HCT116 (cell line): ENCODE results near the gene ART1. TPM values are rescaled to one million over a fixed set of nuclear protein-coding genes. Genes with fewer than 3 reads are reported as not detected.
"Not testable (repeated sequence)": the region's sequence is repeated elsewhere in the genome, so short reads cannot be mapped to it uniquely, and the experiment has no call there.

Experiments used
- ATAC-seq: fragments of 200-7000 bp; cut with Tn5 transposase; 2 replicates; pipeline ENCODE4 v1.9.1; 2020; ENCODE audit warnings: mild to moderate bottlenecking, moderate library complexity
- BruUV-seq: library from RNA; stranded (reverse); fragments of 400-500 nt; replicated peaks from 2 replicates; lab custom pipeline; 2021; lab: Mats Ljungman, UMichigan
- CTCF ChIA-PET: fragments of 300-600 bp; sonication (Branson Sonifier 250); formaldehyde crosslinking; loops from one replicate; lab custom pipeline; 2021; ENCODE audit warnings: antibody characterized with exemption; lab: Charles Lee
- POLR2A ChIA-PET: fragments of 300-600, 350-600 bp; sonication (Branson Sonifier 250); formaldehyde crosslinking; loops from one replicate; lab custom pipeline; 2021; ENCODE audit warnings: antibody characterized with exemption; lab: Charles Lee
- RAD21 ChIA-PET, 2 experiments: fragments of 300-600 bp; sonication (Branson Sonifier 250); formaldehyde crosslinking; loops; one replicate each; lab custom pipeline; 2023; ENCODE audit warnings: low total read pairs in 2 of 2; ENCODE audit not compliant: uncharacterized antibody in 2 of 2, unreplicated experiment in 2 of 2, low non-redundant PET in 1 of 2; lab: Charles Lee
- DNase-seq: peaks from one replicate; pipeline ENCODE4 v3.0.0-alpha.2; 2010; ENCODE audit warnings: low read depth, low spot score
- H2AFZ ChIP-seq: fragments of 200-600 bp; shearing (Covaris generic), sonication (generic); 2 replicates; pipeline ENCODE4 v1.6.1; 2017; ENCODE audit warnings: low read depth, mixed run types, mixed read lengths, antibody characterized with exemption, low read length; ENCODE audit not compliant: poor library complexity, severe bottlenecking
- H3K27ac ChIP-seq: 2 replicates; pipeline ENCODE4 v1.5.1; 2012; ENCODE audit warnings: low read depth, low read length
- H3K27me3 ChIP-seq: fragments of 200-600 bp; sonication (generic); 2 replicates; pipeline ENCODE4 v1.6.1; 2016; ENCODE audit warnings: mixed run types, low read length, mixed read lengths; ENCODE audit not compliant: insufficient read depth
- H3K36me3 ChIP-seq, 2 experiments: fragments of 200-500 bp in 1 of 2; fragments of 200-600 bp in 1 of 2; sonication (Bioruptor generic) in 1 of 2; sonication (generic) in 1 of 2; 2 replicates each; pipeline versions ENCODE4 v1.5.1 to v1.6.1; 2014 to 2016; ENCODE audit warnings: low read length in 2 of 2, inconsistent platforms in 1 of 2, mixed read lengths in 1 of 2, mixed run types in 1 of 2; ENCODE audit not compliant: insufficient read depth in 2 of 2, control insufficient read depth in 1 of 2
- H3K4me1 ChIP-seq, 2 experiments: fragments of 200-600 bp in 1 of 2; sonication (generic) in 1 of 2; 2 replicates each; pipeline versions ENCODE4 v1.5.1 to v1.6.1; 2012 to 2017; ENCODE audit warnings: low read length in 2 of 2, inconsistent platforms in 1 of 2, mild to moderate bottlenecking in 1 of 2, mixed read lengths in 1 of 2, mixed run types in 1 of 2, moderate library complexity in 1 of 2; ENCODE audit not compliant: insufficient read depth in 2 of 2, control insufficient read depth in 1 of 2
- H3K4me2 ChIP-seq: fragments of 200-600 bp; sonication (generic); 2 replicates; pipeline ENCODE4 v1.6.1; 2017; ENCODE audit warnings: mixed run types, low read length, mixed read lengths
- H3K4me3 ChIP-seq, 2 experiments: fragments of 200-600 bp in 1 of 2; sonication (generic) in 1 of 2; replicated peaks in 1 of 2; 2 replicates each; pipeline ENCODE4 v1.5.1; 2011 to 2016; ENCODE audit warnings: low read length in 2 of 2, control low read depth in 1 of 2, low read depth in 1 of 2, mild to moderate bottlenecking in 1 of 2, mixed read lengths in 1 of 2, mixed run types in 1 of 2
- H3K79me2 ChIP-seq: fragments of 200-600 bp; sonication (generic); 2 replicates; pipeline ENCODE4 v1.6.1; 2017; ENCODE audit warnings: mild to moderate bottlenecking, mixed run types, low read length, moderate library complexity, mixed read lengths; ENCODE audit not compliant: insufficient read depth
- H3K9ac ChIP-seq: fragments of 200-600 bp; sonication (generic); 2 replicates; pipeline ENCODE4 v1.6.1; 2016; ENCODE audit warnings: low read length, mixed read lengths
- H3K9me2 ChIP-seq: fragments of 200-600 bp; sonication (generic), shearing (Covaris generic); 2 replicates; pipeline ENCODE4 v1.6.1; 2017; ENCODE audit warnings: mixed run types, mild to moderate bottlenecking, moderate library complexity; ENCODE audit not compliant: insufficient read depth
- H3K9me3 ChIP-seq, 2 experiments: fragments of 200-500 bp in 1 of 2; fragments of 200-600 bp in 1 of 2; sonication (Bioruptor generic) in 1 of 2; sonication (generic) in 1 of 2; 2 replicates each; pipeline ENCODE4 v1.6.1; 2014 to 2017; ENCODE audit warnings: low read length in 2 of 2, mixed read lengths in 2 of 2, inconsistent platforms in 1 of 2, low read depth in 1 of 2, mild to moderate bottlenecking in 1 of 2, mixed run types in 1 of 2, moderate library complexity in 1 of 2; ENCODE audit not compliant: control insufficient read depth in 1 of 2, insufficient read depth in 1 of 2
- H4K20me1 ChIP-seq: fragments of 200-600 bp; sonication (generic), shearing (Covaris generic); 2 replicates; pipeline ENCODE4 v1.6.1; 2017; ENCODE audit warnings: mixed run types, mild to moderate bottlenecking, moderate library complexity; ENCODE audit not compliant: insufficient read depth
- ATF3 ChIP-seq: IDR thresholded peaks from 2 replicates; pipeline ENCODE4 v1.6.1; 2012
- CEBPB ChIP-seq: IDR thresholded peaks from 2 replicates; pipeline ENCODE4 v1.6.1; 2012; ENCODE audit warnings: low read depth
- EZH2 ChIP-seq: fragments of 200-600 bp; sonication (generic); IDR thresholded peaks from 2 replicates; pipeline ENCODE4 v1.6.1; 2017; ENCODE audit warnings: antibody characterized with exemption, mixed run types
- SIN3A ChIP-seq: IDR thresholded peaks from 2 replicates; pipeline ENCODE4 v1.6.1; 2012; ENCODE audit warnings: low read depth
- SP1 ChIP-seq: IDR thresholded peaks from 2 replicates; pipeline ENCODE4 v1.6.1; 2012; ENCODE audit warnings: low read depth
- ZNF274 ChIP-seq: fragments of 200-500 bp; sonication (Bioruptor generic); IDR thresholded peaks from 2 replicates; pipeline ENCODE4 v1.6.1; 2014; ENCODE audit warnings: mild to moderate bottlenecking, low read depth, low read length, inconsistent platforms
- intact Hi-C: fragments of 100-400 bp; cut with micrococcal nuclease; formaldehyde crosslinking; loops from 2 replicates; pipeline ENCODE4 v1.10.0; 2022
- total RNA-seq: library from RNA; stranded (reverse); gene quantifications from one replicate; pipeline ENCODE4 v1.2.1, GENCODE V29; 2021; ENCODE audit not compliant: unreplicated experiment
- TF ChIP-seq, protein P1 (sequence below): IDR thresholded peaks from 2 replicates; pipeline ENCODE4 v1.6.1; 2011; ENCODE audit warnings: mild to moderate bottlenecking, low read length, moderate library complexity; ENCODE audit not compliant: insufficient replicate concordance; ENCODE audit errors: extremely low read depth

ART1 gene
- total RNA-seq, 1 experiment from 2014 or later: not detected

GRCh38 chr11:3655547-3655946 lies 10.6 kb downstream of the ART1 start:
- Histone ChIP-seq H4K20me1 (no peaks in the 10 kb centered on the region), H3K9me2 (no peaks in the 10 kb centered on the region), H3K4me2 (no peak overlapping the region), H3K27me3 (peaks cover 13% of the 10 kb centered on the region; the same call in 1 of the 2 replicates), H3K9ac (no peak overlapping the region), H2AFZ (no peak overlapping the region), H3K4me3 (no peak overlapping the region), H3K27ac (no peak overlapping the region), H3K79me2 (no peaks in the 10 kb centered on the region), H3K36me3 (no peaks in the 10 kb centered on the region), H3K9me3 (no peaks in the 10 kb centered on the region), H3K4me1 (no peaks in the 10 kb centered on the region)
- ATAC-seq: peak; percentile 73
- no TSS peak for BruUV-seq
- no peak for DNase-seq
- ChIA-PET RAD21 (no interaction called here), CTCF (no interaction called here), POLR2A (no interaction called here)
- TF ChIP-seq, protein P1, sequence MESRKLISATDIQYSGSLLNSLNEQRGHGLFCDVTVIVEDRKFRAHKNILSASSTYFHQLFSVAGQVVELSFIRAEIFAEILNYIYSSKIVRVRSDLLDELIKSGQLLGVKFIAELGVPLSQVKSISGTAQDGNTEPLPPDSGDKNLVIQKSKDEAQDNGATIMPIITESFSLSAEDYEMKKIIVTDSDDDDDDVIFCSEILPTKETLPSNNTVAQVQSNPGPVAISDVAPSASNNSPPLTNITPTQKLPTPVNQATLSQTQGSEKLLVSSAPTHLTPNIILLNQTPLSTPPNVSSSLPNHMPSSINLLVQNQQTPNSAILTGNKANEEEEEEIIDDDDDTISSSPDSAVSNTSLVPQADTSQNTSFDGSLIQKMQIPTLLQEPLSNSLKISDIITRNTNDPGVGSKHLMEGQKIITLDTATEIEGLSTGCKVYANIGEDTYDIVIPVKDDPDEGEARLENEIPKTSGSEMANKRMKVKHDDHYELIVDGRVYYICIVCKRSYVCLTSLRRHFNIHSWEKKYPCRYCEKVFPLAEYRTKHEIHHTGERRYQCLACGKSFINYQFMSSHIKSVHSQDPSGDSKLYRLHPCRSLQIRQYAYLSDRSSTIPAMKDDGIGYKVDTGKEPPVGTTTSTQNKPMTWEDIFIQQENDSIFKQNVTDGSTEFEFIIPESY: no peak
- TF ChIP-seq ATF3 (no peak), EZH2 (no peak), SIN3A (no peak), SP1 (no peak), CEBPB (no peak), ZNF274 (no peak)
- intact Hi-C loops: no loop called here

GRCh38 chr11:3657331-3657730 lies 12.4 kb downstream of the ART1 start:
- DNase-seq, H3K9me3 ChIP-seq, POLR2A ChIA-PET, H3K9me2 ChIP-seq, intact Hi-C loops, H3K79me2 ChIP-seq, H4K20me1 ChIP-seq, H3K27ac ChIP-seq, ATAC-seq, RAD21 ChIA-PET, H3K4me3 ChIP-seq, H2AFZ ChIP-seq, H3K4me1 ChIP-seq, H3K36me3 ChIP-seq, BruUV-seq, CTCF ChIA-PET, H3K4me2 ChIP-seq, H3K9ac ChIP-seq: not testable (repeated sequence)
- H3K27me3 ChIP-seq: peaks cover 13% of the 10 kb centered on the region; the same call in 1 of the 2 replicates
